Fibroblast of villous mesenchyme (primary cell): ENCODE results near the gene EXOSC6. TPM values are rescaled to one million over a fixed set of nuclear protein-coding genes. Genes with fewer than 3 reads are reported as not detected.
"Not testable (repeated sequence)": the region's sequence is repeated elsewhere in the genome, so short reads cannot be mapped to it uniquely, and the experiment has no call there.

ENCODE experiments used
- DNase-seq: peaks from one replicate; pipeline ENCODE4 v3.0.0-alpha.2; 2010; ENCODE audit warnings: low read depth
- H3K4me3 ChIP-seq: 2 replicates; pipeline ENCODE4 v1.5.1; 2011; ENCODE audit warnings: low read depth, mild to moderate bottlenecking, low read length
- total RNA-seq: library from RNA; depleted of rRNA; stranded (reverse); fragments of >200 nt; gene quantifications from 2 replicates; pipeline ENCODE4 v1.2.3, GENCODE V29; 2012
- TF ChIP-seq, protein P1 (sequence below): IDR thresholded peaks from 2 replicates; pipeline ENCODE4 v1.5.1; 2012; ENCODE audit warnings: low read depth, mild to moderate bottlenecking, low read length; ENCODE audit not compliant: insufficient read depth

Gene EXOSC6
- total RNA-seq, 1 donor = 32.0 TPM

- DNase-seq = no peak
- H3K4me3 ChIP-seq = no peak overlapping the region
- TF ChIP-seq, protein P1, sequence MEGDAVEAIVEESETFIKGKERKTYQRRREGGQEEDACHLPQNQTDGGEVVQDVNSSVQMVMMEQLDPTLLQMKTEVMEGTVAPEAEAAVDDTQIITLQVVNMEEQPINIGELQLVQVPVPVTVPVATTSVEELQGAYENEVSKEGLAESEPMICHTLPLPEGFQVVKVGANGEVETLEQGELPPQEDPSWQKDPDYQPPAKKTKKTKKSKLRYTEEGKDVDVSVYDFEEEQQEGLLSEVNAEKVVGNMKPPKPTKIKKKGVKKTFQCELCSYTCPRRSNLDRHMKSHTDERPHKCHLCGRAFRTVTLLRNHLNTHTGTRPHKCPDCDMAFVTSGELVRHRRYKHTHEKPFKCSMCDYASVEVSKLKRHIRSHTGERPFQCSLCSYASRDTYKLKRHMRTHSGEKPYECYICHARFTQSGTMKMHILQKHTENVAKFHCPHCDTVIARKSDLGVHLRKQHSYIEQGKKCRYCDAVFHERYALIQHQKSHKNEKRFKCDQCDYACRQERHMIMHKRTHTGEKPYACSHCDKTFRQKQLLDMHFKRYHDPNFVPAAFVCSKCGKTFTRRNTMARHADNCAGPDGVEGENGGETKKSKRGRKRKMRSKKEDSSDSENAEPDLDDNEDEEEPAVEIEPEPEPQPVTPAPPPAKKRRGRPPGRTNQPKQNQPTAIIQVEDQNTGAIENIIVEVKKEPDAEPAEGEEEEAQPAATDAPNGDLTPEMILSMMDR = no peak
Measured at GRCh38 chr16:70254180-70254964, 2.6 kb upstream of the EXOSC6 start.

GRCh38 chr16:70253291-70254106 is 1.8 kb upstream of the EXOSC6 start:
- no peak overlapping the region for H3K4me3 ChIP-seq
- TF ChIP-seq, protein P1 = peak; percentile 63
- DNase-seq = peak; percentile 33

GRCh38 chr16:70252355-70252988 is 732 bp upstream of the EXOSC6 start:
- H3K4me3 ChIP-seq = no peak overlapping the region
- TF ChIP-seq, protein P1 = peak; percentile 53
- DNase-seq = peak; percentile 12

DNA sequence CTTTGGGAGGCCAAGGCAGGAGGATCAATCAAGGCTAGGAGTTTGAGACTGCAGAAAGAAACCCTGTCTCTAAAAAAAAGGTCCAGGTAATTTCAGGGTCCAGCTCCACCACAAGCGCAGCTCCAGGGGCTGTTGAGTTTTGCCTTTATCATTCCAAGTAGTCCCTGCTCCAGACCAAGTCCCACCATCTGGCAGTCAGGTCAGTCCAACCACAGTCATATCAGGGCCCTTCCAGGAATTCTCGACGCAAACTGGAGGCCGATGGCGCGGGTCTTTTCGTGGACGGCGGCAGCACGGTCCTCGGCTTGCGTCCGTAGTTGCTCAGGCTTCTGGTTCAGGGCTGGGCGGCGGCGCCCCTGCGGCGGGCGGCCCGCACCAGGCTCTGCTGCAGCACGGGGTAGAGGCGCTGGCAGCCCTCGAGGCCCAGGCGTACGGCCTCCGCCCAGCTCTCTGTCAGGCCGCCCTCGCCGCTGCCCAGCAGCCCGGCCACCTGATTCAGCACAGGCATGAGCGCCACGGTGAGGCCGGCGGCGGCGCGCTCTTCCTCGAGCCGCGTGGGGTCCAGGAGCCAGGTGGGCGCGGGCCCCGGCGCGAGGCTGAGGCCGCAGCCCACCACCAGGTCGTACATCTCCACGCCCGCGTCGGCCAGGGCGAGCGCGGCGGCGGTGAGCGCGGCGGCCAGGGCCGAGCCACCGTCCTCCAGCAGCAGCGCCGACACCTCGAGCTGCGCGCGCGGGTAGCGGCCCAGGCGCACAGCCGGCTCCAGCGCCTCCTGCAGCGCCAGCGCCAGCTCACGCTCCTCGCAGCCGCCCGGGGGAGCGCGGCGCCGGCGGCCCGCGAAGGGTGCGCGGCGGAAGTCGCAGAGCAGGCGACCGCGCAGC is 752 bp downstream of the EXOSC6 start:
- peak overlapping the region; percentile 59 for H3K4me3 ChIP-seq
- DNase-seq = peak; percentile 51
- TF ChIP-seq, protein P1 = no peak

DNA sequence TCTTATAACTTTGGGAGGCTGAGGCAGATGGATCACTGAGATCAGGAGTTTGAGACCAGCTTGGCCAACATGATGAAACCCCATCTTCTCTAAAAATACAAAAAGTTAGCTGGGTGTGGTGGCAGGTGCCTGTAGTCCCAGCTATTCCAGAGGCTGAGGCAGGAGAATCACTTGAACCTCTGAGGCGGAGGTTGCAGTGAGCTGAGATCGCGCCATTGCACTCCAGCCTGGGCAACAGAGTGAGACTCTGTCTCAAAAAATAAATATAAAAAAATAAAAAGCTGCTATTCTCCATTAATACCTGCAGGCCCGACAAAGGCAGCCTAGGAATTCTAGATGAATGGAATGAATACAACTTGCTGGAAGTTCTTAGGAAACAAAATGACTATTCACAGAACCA is 2.0 kb downstream of the EXOSC6 start:
- H3K4me3 ChIP-seq, DNase-seq: not testable (repeated sequence)

DNA sequence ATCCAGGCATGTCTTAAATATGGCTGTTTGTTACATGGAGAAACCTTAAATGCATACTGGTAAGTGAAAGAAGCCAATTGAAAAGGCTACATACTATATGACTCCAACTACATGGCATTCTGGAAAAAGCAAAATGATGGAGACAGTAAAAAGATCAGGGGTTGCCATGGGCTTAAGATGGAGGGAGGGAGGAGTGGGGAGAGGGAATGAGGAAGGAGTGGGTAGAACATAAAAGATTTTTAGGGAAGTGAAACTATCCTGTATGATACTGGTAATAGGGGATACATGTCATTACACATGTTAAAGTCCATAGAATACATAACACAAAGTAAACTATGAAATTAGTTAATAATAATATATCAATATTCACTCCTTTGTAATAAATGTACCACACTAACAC is 13.0 kb downstream of the EXOSC6 start:
- H3K4me3 ChIP-seq, DNase-seq: not testable (repeated sequence)

- not testable (repeated sequence) for H3K4me3 ChIP-seq, DNase-seq
Measured at GRCh38 chr16:70231831-70232230, 19.9 kb downstream of the EXOSC6 start.

- DNase-seq, H3K4me3 ChIP-seq: not testable (repeated sequence)
Measured at GRCh38 chr16:70226024-70226423, 25.7 kb downstream of the EXOSC6 start.

DNA sequence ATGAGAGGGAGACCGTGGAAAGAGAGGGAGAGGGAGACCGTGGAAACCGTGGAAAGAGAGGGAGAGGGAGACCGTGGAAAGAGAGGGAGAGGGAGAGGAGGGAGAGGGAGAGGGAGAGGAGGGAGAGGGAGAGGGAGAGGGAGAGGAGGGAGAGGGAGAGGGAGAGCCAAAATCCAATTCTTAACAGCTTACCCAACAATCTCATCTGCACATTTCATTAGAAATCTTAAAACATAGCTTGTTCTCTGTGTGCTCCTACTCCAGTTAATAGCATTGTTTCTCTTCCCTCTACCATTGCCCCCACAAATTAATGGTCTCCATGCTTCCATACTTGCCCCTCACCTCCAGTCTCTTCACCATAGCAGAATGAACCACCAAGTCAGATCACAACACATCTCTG is 26.3 kb downstream of the EXOSC6 start:
- H3K4me3 ChIP-seq, DNase-seq: not testable (repeated sequence)

- not testable (repeated sequence) for DNase-seq, H3K4me3 ChIP-seq
Measured at GRCh38 chr16:70224645-70225044, 27.1 kb downstream of the EXOSC6 start.

- DNase-seq, H3K4me3 ChIP-seq: not testable (repeated sequence)
Measured at GRCh38 chr16:70223971-70224513, 27.7 kb downstream of the EXOSC6 start.

- H3K4me3 ChIP-seq, DNase-seq: not testable (repeated sequence)
Measured at GRCh38 chr16:70223216-70223615, 28.5 kb downstream of the EXOSC6 start.
